ENCODE results near the gene TACC3.

TACC3 gene

GRCh38 chr4:1720163-1720983, 948 bp upstream of the TACC3 start (continued):
- no peak for TF ChIP-seq ZNF37A (tag by site-specific recombination; IDR thresholded peaks at IDR 0.05)
- TF ChIP-seq ZNF558 (tag by site-specific recombination; IDR thresholded peaks at IDR 0.05): no peak
- TF ChIP-seq PRDM4 (tag by site-specific recombination; IDR thresholded peaks at IDR 0.05): no peak
- no peak for TF ChIP-seq ZNF404 (tag by site-specific recombination; IDR thresholded peaks at IDR 0.05)
- TF ChIP-seq YY1 (tag by site-specific recombination; IDR thresholded peaks at IDR 0.05): no peak
- TF ChIP-seq ZNF692 (tag by site-specific recombination; IDR thresholded peaks at IDR 0.05): no peak
- peak; percentile 98 for TF ChIP-seq ZNF335 (tag by site-specific recombination; conservative IDR thresholded peaks at IDR 0.05)

GRCh38 chr4:1721666-1722550, 587 bp downstream of the TACC3 start:
- ChIA-PET CTCF (interaction anchor here (0.7 to 1.2 kb wide), 3 partner anchors 28 to 173 kb away, joined by 3 to 9 read pairs (median 7); no protein-coding TSS in a partner anchor), POLR2A (interaction anchor here (0.9 to 3.4 kb wide), 5 partner anchors 10 to 74 kb away, joined by 3 to 44 read pairs (median 7); partner anchors contain the start of gene SLBP)
- H3K9me3 ChIP-seq (ENCODE audit: control insufficient read depth, insufficient read depth, low read depth, low read length): no peaks in the 10 kb centered on the region
- peak overlapping the region; percentile 53; the same call in 1 of the 2 replicates for H3K27ac ChIP-seq (ENCODE audit: extremely low read depth, low read depth, low read length)
- peaks cover 11 to 65% of the 10 kb centered on the region in 2 experiments; a peak in 2 of 3 replicates for H3K36me3 ChIP-seq (ENCODE audit: control insufficient read depth in 2 of 2, insufficient read depth in 1 of 2, low read length in 2 of 2)
- H3K4me1 ChIP-seq (ENCODE audit: control insufficient read depth, insufficient read depth, low read length): no peaks in the 10 kb centered on the region
- H3K4me3 ChIP-seq (ENCODE audit: low read depth, low read length): peak overlapping the region; percentile 74
- no peak for TF ChIP-seq KLF1 (tag by site-specific recombination; IDR thresholded peaks at IDR 0.05)
- 0 out of 2 replicates have a peak, but pooled peaks have one; percentile 32 for TF ChIP-seq ZEB2 (tag by site-specific recombination; IDR thresholded peaks at IDR 0.05)
- no peak for TF ChIP-seq ZNF48 (tag by site-specific recombination; IDR thresholded peaks at IDR 0.05)
- no peak for TF ChIP-seq ZNF626 (tag by site-specific recombination; IDR thresholded peaks at IDR 0.05)
- peak; percentile 71 for TF ChIP-seq ZIC2 (tag by site-specific recombination; IDR thresholded peaks at IDR 0.05)
- TF ChIP-seq ZNF37A (tag by site-specific recombination; IDR thresholded peaks at IDR 0.05): no peak
- 0 out of 2 replicates have a peak, but pooled peaks have one; percentile 30 for TF ChIP-seq ZBTB11 (tag by site-specific recombination; conservative IDR thresholded peaks at IDR 0.05; ENCODE audit: low read depth)
- TF ChIP-seq OVOL3 (tag by site-specific recombination; IDR thresholded peaks at IDR 0.05): no peak
- no peak for TF ChIP-seq REST (tag by site-specific recombination; IDR thresholded peaks at IDR 0.05)
- no peak for TF ChIP-seq ZNF26 (tag by site-specific recombination; IDR thresholded peaks at IDR 0.05)
- no peak for TF ChIP-seq ZBTB44 (tag by site-specific recombination; IDR thresholded peaks at IDR 0.05)
- no peak for TF ChIP-seq ZNF843 (tag by site-specific recombination; IDR thresholded peaks at IDR 0.05)

Measured in HEK293 (cell line).